ENCODE data around the gene CCNE1.

GRCh38 chr19:29834991-29835846 is 23.4 kb downstream of the CCNE1 start:
- TF ChIP-seq USF2 (IDR thresholded peaks at IDR 0.05; ENCODE audit: borderline replicate concordance, low read depth, low read length) (no peak), POLR2AphosphoS5 (IDR thresholded peaks at IDR 0.05; ENCODE audit: low read length) (no peak), CTCF (IDR thresholded peaks at IDR 0.05 in 2 of 3, conservative IDR thresholded peaks at IDR 0.05 in 1 of 3; ENCODE audit: control insufficient read depth in 2 of 3, extremely low read depth in 1 of 3, insufficient read depth in 1 of 3, low read depth in 3 of 3, low read length in 3 of 3) (no peak), TAF1 (IDR thresholded peaks at IDR 0.05; ENCODE audit: borderline replicate concordance, low read depth, low read length) (no peak), POLR2AphosphoS2 (IDR thresholded peaks at IDR 0.05; ENCODE audit: low read depth, low read length) (no peak), SP1 (IDR thresholded peaks at IDR 0.05; ENCODE audit: low read depth, low read length) (no peak)
